HEK293T (cell line): ENCODE data around the gene MYD88.

Experiments used
- CTCF ChIA-PET: fragments of 350-600 bp; formaldehyde crosslinking; extraction: SDS; loops from one replicate; lab custom pipeline; 2021; ENCODE audit warnings: antibody characterized with exemption, inconsistent platforms; lab: Yijun Ruan, JAX
- POLR2A ChIA-PET: fragments of 350-600 bp; formaldehyde crosslinking; extraction: SDS; loops from one replicate; lab custom pipeline; 2020; ENCODE audit warnings: antibody characterized with exemption, inconsistent platforms; lab: Yijun Ruan, JAX
- DNase-seq: peaks from one replicate; pipeline ENCODE4 v3.0.0; 2012; ENCODE audit warnings: mixed read lengths; ENCODE audit errors: extremely low spot score
- ARNT ChIP-seq: fragments of 450-650 bp; IDR thresholded peaks from 2 replicates; pipeline ENCODE4 v1.6.1; 2017; ENCODE audit warnings: mild to moderate bottlenecking
- BHLHE40 ChIP-seq: fragments of 450-650 bp; IDR thresholded peaks from 2 replicates; pipeline ENCODE4 v1.6.1; 2016; ENCODE audit warnings: mild to moderate bottlenecking, moderate library complexity, borderline replicate concordance
- CTBP1 ChIP-seq: fragments of 450-650 bp; IDR thresholded peaks from 2 replicates; pipeline ENCODE4 v1.6.1; 2016; ENCODE audit warnings: borderline replicate concordance
- ELF4 ChIP-seq: fragments of 450-650 bp; IDR thresholded peaks from 2 replicates; pipeline ENCODE4 v1.6.1; 2017; ENCODE audit warnings: antibody characterized with exemption
- FOXA1 ChIP-seq: fragments of 450-650 bp; IDR thresholded peaks from 2 replicates; pipeline ENCODE4 v1.6.1; 2016; ENCODE audit warnings: mild to moderate bottlenecking
- FOXK2 ChIP-seq: fragments of 450-650 bp; IDR thresholded peaks from 2 replicates; pipeline ENCODE4 v1.6.1; 2016; ENCODE audit warnings: mild to moderate bottlenecking
- FOXM1 ChIP-seq: fragments of 450-650 bp; IDR thresholded peaks from 2 replicates; pipeline ENCODE4 v1.6.1; 2017; ENCODE audit warnings: mild to moderate bottlenecking, borderline replicate concordance
- HDGF ChIP-seq: fragments of 450-650 bp; IDR thresholded peaks from 2 replicates; pipeline ENCODE4 v1.6.1; 2017; ENCODE audit warnings: antibody characterized with exemption, borderline replicate concordance
- L3MBTL2 ChIP-seq: fragments of 450-650 bp; conservative IDR thresholded peaks from 2 replicates; pipeline ENCODE4 v1.6.1; 2016; ENCODE audit warnings: mild to moderate bottlenecking
- LEF1 ChIP-seq: fragments of 450-650 bp; IDR thresholded peaks from 2 replicates; pipeline ENCODE4 v1.6.1; 2017; ENCODE audit warnings: mild to moderate bottlenecking, borderline replicate concordance
- NFRKB ChIP-seq: fragments of 450-650 bp; IDR thresholded peaks from 2 replicates; pipeline ENCODE4 v1.6.1; 2016; ENCODE audit warnings: mild to moderate bottlenecking, moderate library complexity
- PKNOX1 ChIP-seq: fragments of 450-650 bp; IDR thresholded peaks from 2 replicates; pipeline ENCODE4 v1.6.1; 2016
- SP1 ChIP-seq: fragments of 450-650 bp; IDR thresholded peaks from 2 replicates; pipeline ENCODE4 v1.6.1; 2017
- SUZ12 ChIP-seq: fragments of 450-650 bp; IDR thresholded peaks from 2 replicates; pipeline ENCODE4 v1.6.1; 2016; ENCODE audit warnings: mild to moderate bottlenecking
- TARDBP ChIP-seq: fragments of 450-650 bp; IDR thresholded peaks from 2 replicates; pipeline ENCODE4 v1.6.1; 2016
- ZNF384 ChIP-seq: fragments of 450-650 bp; IDR thresholded peaks from 2 replicates; pipeline ENCODE4 v1.6.1; 2016

The MYD88 gene

GRCh38 chr3:38138349-38139190 is at the start of gene MYD88:
Gene MYD88, plus strand, starts transcription at chr3:38138661. Its CDS starts 40 bp downstream, at chr3:38138701.
- POLR2A ChIA-PET = interaction anchor here (1.0 to 3.8 kb wide), 3 partner anchors 14 to 208 kb away, joined by 3 to 39 read pairs (median 6); partner anchors contain the start of genes OXSR1 and XYLB
- no peak for DNase-seq
- TF ChIP-seq FOXK2 = no peak
- TF ChIP-seq L3MBTL2 = no peak
- TF ChIP-seq CTBP1 = no peak
- no peak for TF ChIP-seq BHLHE40
- no peak for TF ChIP-seq FOXA1
- no peak for TF ChIP-seq HDGF
- TF ChIP-seq SUZ12 = no peak
- no peak for TF ChIP-seq FOXM1
- TF ChIP-seq PKNOX1 = no peak
- TF ChIP-seq NFRKB = no peak
- TF ChIP-seq ELF4 = no peak

GRCh38 chr3:38089163-38089562 is 49.3 kb upstream of the MYD88 start:
- ChIA-PET CTCF (no interaction called here), POLR2A (no interaction called here)
- TF ChIP-seq ELF4 (no peak), SUZ12 (no peak), LEF1 (no peak), BHLHE40 (no peak), ARNT (no peak), FOXA1 (no peak), ZNF384 (no peak)
- DNase-seq = no peak

More at GRCh38 chr3:38138349-38139190, at the start of gene MYD88:
- CTCF ChIA-PET = no interaction called here

DNA sequence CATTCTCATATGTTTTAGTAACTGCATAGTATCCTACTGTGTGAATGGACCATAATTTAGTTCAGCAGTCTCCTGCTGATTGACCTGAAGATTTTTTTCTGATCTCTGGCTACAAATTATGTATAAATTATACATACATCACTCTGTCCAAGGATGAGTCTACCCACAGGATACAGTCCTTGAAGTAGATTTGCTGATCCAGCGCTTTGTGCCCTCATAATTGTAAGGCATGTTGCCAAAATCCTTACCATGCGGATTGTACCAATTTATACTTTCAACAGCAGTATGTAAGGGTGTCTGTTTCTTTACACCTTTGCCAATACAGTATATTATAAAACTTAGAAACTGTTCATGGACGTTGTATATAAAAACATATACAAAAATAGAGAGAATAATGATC is 48.0 kb upstream of the MYD88 start:
- no peak for DNase-seq
- CTCF ChIA-PET = no interaction called here

GRCh38 chr3:38094999-38095398 is 43.5 kb upstream of the MYD88 start:
- DNase-seq = no peak
- POLR2A ChIA-PET = interaction anchor here (0.6 kb wide), 1 partner anchor 9 kb away, joined by 3 read pairs; no protein-coding TSS in a partner anchor
- CTCF ChIA-PET = no interaction called here
- no peak for TF ChIP-seq SUZ12
- TF ChIP-seq LEF1 = no peak
- no peak for TF ChIP-seq FOXK2
- no peak for TF ChIP-seq HDGF
- TF ChIP-seq L3MBTL2 = no peak
- TF ChIP-seq FOXA1 = no peak
- TF ChIP-seq BHLHE40 = no peak
- TF ChIP-seq TARDBP = no peak
- no peak for TF ChIP-seq NFRKB
- TF ChIP-seq FOXM1 = no peak
- TF ChIP-seq ZNF384 = no peak
- TF ChIP-seq ELF4 = no peak
- TF ChIP-seq CTBP1 = no peak
- TF ChIP-seq PKNOX1 = no peak
- no peak for TF ChIP-seq ARNT

More for the DNA sequence above, 48.0 kb upstream of the MYD88 start:
- TF ChIP-seq HDGF (no peak), FOXA1 (no peak), ELF4 (no peak), TARDBP (no peak), NFRKB (no peak), FOXM1 (no peak), SUZ12 (no peak)
- POLR2A ChIA-PET = no interaction called here

- TF ChIP-seq HDGF = no peak
- no peak for TF ChIP-seq FOXA1
- no peak for TF ChIP-seq LEF1
- TF ChIP-seq L3MBTL2 = no peak
- CTCF ChIA-PET = no interaction called here
- DNase-seq = no peak
- POLR2A ChIA-PET = no interaction called here
Measured at GRCh38 chr3:38095669-38096483, 42.6 kb upstream of the MYD88 start.

- no peak for DNase-seq
- TF ChIP-seq LEF1 (no peak), PKNOX1 (no peak), SUZ12 (no peak), ARNT (no peak), SP1 (no peak), ZNF384 (no peak), HDGF (no peak), CTBP1 (no peak), BHLHE40 (no peak), FOXM1 (no peak), L3MBTL2 (no peak), FOXA1 (no peak), FOXK2 (no peak), NFRKB (no peak), TARDBP (no peak), ELF4 (no peak)
- CTCF ChIA-PET = no interaction called here
- POLR2A ChIA-PET = no interaction called here
Measured at GRCh38 chr3:38097446-38098375, 40.8 kb upstream of the MYD88 start.
